Measurements from ENCODE around the gene RNPEPL1.

Gene RNPEPL1

GRCh38 chr2:240588669-240589068, 20.4 kb downstream of the RNPEPL1 start:
- in situ Hi-C loops (cut with HindIII; ENCODE audit: low sequenced_read_pairs) = no loop called here

- in situ Hi-C loops (cut with HindIII; ENCODE audit: low sequenced_read_pairs) = no loop called here
These were observed 21.1 kb downstream of the RNPEPL1 start for GRCh38 chr2:240589375-240589774.

- in situ Hi-C loops (cut with HindIII; ENCODE audit: low sequenced_read_pairs) = no loop called here
These were observed 21.7 kb downstream of the RNPEPL1 start for GRCh38 chr2:240589850-240590525.

GRCh38 chr2:240590681-240591111, 22.4 kb downstream of the RNPEPL1 start:
- in situ Hi-C loops (cut with HindIII; ENCODE audit: low sequenced_read_pairs) = no loop called here

- in situ Hi-C loops (cut with HindIII; ENCODE audit: low sequenced_read_pairs) = no loop called here
These were observed 22.9 kb downstream of the RNPEPL1 start for GRCh38 chr2:240591226-240591625.

- in situ Hi-C loops (cut with HindIII; ENCODE audit: low sequenced_read_pairs) = no loop called here
These were observed 23.5 kb downstream of the RNPEPL1 start for GRCh38 chr2:240591784-240592183.

GRCh38 chr2:240593026-240593702, 24.9 kb downstream of the RNPEPL1 start:
- in situ Hi-C loops (cut with HindIII; ENCODE audit: low sequenced_read_pairs) = no loop called here

GRCh38 chr2:240593703-240594451, 25.6 kb downstream of the RNPEPL1 start:
- in situ Hi-C loops (cut with HindIII; ENCODE audit: low sequenced_read_pairs) = no loop called here

- in situ Hi-C loops (cut with HindIII; ENCODE audit: low sequenced_read_pairs) = no loop called here
These were observed 26.5 kb downstream of the RNPEPL1 start for GRCh38 chr2:240594511-240595380.

GRCh38 chr2:240595381-240596079, 27.2 kb downstream of the RNPEPL1 start:
- in situ Hi-C loops (cut with HindIII; ENCODE audit: low sequenced_read_pairs) = no loop called here

- in situ Hi-C loops (cut with HindIII; ENCODE audit: low sequenced_read_pairs) = no loop called here
These were observed 27.8 kb downstream of the RNPEPL1 start for GRCh38 chr2:240596080-240596460.

- in situ Hi-C loops (cut with HindIII; ENCODE audit: low sequenced_read_pairs) = no loop called here
These were observed 28.2 kb downstream of the RNPEPL1 start for GRCh38 chr2:240596491-240596931.

- in situ Hi-C loops (cut with HindIII; ENCODE audit: low sequenced_read_pairs) = no loop called here
These were observed 28.8 kb downstream of the RNPEPL1 start for GRCh38 chr2:240597054-240597418.

GRCh38 chr2:240597419-240598181, 29.3 kb downstream of the RNPEPL1 start:
- in situ Hi-C loops (cut with HindIII; ENCODE audit: low sequenced_read_pairs) = no loop called here

GRCh38 chr2:240598311-240598911, 30.1 kb downstream of the RNPEPL1 start:
- in situ Hi-C loops (cut with HindIII; ENCODE audit: low sequenced_read_pairs) = no loop called here

- in situ Hi-C loops (cut with HindIII; ENCODE audit: low sequenced_read_pairs) = no loop called here
These were observed 30.9 kb downstream of the RNPEPL1 start for GRCh38 chr2:240599141-240599583.

- in situ Hi-C loops (cut with HindIII; ENCODE audit: low sequenced_read_pairs) = loop anchor here (5.0 kb wide), 1 partner anchor 42 kb away; no protein-coding TSS in a partner anchor
These were observed 32.2 kb downstream of the RNPEPL1 start for GRCh38 chr2:240600451-240600961.

GRCh38 chr2:240601061-240601830, 33.0 kb downstream of the RNPEPL1 start:
- in situ Hi-C loops (cut with HindIII; ENCODE audit: low sequenced_read_pairs) = loop anchor here (5.0 kb wide), 1 partner anchor 41 kb away; no protein-coding TSS in a partner anchor
